Endothelial cell of hepatic sinusoid (primary cell): ENCODE measurements around the gene CHRNA9.
"Not testable (repeated sequence)": the region's sequence is repeated elsewhere in the genome, so short reads cannot be mapped to it uniquely, and the experiment has no call there.

Source experiments
- in situ Hi-C: cut with HindIII; loops from 2 replicates; pipeline ENCODE4 v1.10.0; 2017; ENCODE audit warnings: low sequenced_read_pairs

Gene CHRNA9

GRCh38 chr4:40334591-40335524, at the start of gene CHRNA9:
Gene CHRNA9 (plus strand): TSS chr4:40335333. CDS start chr4:40335468, 135 bp downstream.
- in situ Hi-C loops = loop anchor here (5.0 kb wide), 1 partner anchor 98 kb away; no protein-coding TSS in a partner anchor

- in situ Hi-C loops = no loop called here
These were observed 49.4 kb upstream of the CHRNA9 start for GRCh38 chr4:40285692-40286091.

GRCh38 chr4:40288566-40288965, 46.6 kb upstream of the CHRNA9 start:
- in situ Hi-C loops = no loop called here

- in situ Hi-C loops = no loop called here
These were observed 45.6 kb upstream of the CHRNA9 start for GRCh38 chr4:40289366-40290188.

GRCh38 chr4:40290611-40291186, 44.4 kb upstream of the CHRNA9 start:
- in situ Hi-C loops = not testable (repeated sequence)

GRCh38 chr4:40292313-40292759, 42.8 kb upstream of the CHRNA9 start:
- in situ Hi-C loops = no loop called here

- in situ Hi-C loops = no loop called here
These were observed 40.8 kb upstream of the CHRNA9 start for GRCh38 chr4:40294339-40294738.

- in situ Hi-C loops = loop anchor here (5.0 kb wide), 1 partner anchor 33 kb away; no protein-coding TSS in a partner anchor
These were observed 40.1 kb upstream of the CHRNA9 start for GRCh38 chr4:40295030-40295429.

GRCh38 chr4:40295572-40295971, 39.6 kb upstream of the CHRNA9 start:
- in situ Hi-C loops = loop anchor here (5.0 kb wide), 1 partner anchor 33 kb away; no protein-coding TSS in a partner anchor

GRCh38 chr4:40299126-40299525, 36.0 kb upstream of the CHRNA9 start:
- in situ Hi-C loops = loop anchor here (5.0 kb wide), 1 partner anchor 37 kb away; no protein-coding TSS in a partner anchor

- in situ Hi-C loops = loop anchor here (5.0 kb wide), 1 partner anchor 38 kb away; no protein-coding TSS in a partner anchor
These were observed 35.3 kb upstream of the CHRNA9 start for GRCh38 chr4:40299811-40300292.

GRCh38 chr4:40300371-40301162, 34.6 kb upstream of the CHRNA9 start:
- in situ Hi-C loops = no loop called here

GRCh38 chr4:40301603-40302002, 33.5 kb upstream of the CHRNA9 start:
- in situ Hi-C loops = no loop called here

- in situ Hi-C loops = no loop called here
These were observed 31.4 kb upstream of the CHRNA9 start for GRCh38 chr4:40303751-40304150.

- in situ Hi-C loops = loop anchor here (5.0 kb wide), 1 partner anchor 93 kb away; no protein-coding TSS in a partner anchor
These were observed 29.6 kb upstream of the CHRNA9 start for GRCh38 chr4:40305328-40306170.

GRCh38 chr4:40306226-40306625, 28.9 kb upstream of the CHRNA9 start:
- in situ Hi-C loops = loop anchor here (5.0 kb wide), 1 partner anchor 94 kb away; no protein-coding TSS in a partner anchor

GRCh38 chr4:40306976-40307375, 28.2 kb upstream of the CHRNA9 start:
- in situ Hi-C loops = loop anchor here (5.0 kb wide), 1 partner anchor 95 kb away; no protein-coding TSS in a partner anchor

GRCh38 chr4:40307627-40308497, 27.3 kb upstream of the CHRNA9 start:
- in situ Hi-C loops = loop anchor here (5.0 kb wide), 1 partner anchor 96 kb away; no protein-coding TSS in a partner anchor
